ENCODE results near the gene P2RY8. TPM values are rescaled to one million over a fixed set of nuclear protein-coding genes. Genes with fewer than 3 reads are reported as not detected.

Gene P2RY8
- total RNA-seq, 1 experiment from 2014 or later, result 0.37 TPM

DNA sequence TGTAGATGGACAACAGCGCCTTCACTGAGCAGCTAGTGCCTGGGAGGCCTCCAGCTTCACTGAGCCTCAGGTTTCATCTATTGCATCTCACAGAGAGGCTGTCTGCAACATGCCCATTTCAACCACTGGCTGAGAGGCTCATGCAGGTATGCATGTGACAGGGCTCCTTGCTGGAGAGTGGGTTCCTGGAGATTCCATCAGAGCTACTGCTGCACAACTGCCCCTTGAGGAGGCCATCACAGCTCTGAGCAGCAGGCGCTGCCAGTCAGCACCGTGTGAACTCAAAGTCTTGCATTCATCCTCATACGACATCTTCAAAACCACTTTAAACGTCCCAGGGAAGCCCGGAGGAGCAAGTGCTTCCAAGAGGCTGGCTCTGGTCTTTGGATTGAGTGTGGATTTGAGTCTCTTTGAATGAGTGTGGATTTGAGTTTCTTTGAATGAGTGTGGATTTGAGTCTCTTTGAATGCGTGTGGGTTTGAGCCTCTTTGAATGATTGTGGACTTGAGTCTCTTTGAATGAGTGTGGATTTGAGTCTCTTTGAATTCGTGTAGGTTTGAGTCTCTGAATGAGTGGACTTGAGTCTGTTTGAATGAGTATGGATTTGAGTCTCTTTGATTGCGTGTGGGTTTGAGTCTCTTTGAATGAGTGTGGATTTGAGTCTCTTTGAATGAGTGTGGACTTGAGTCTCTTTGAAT lies 8.7 kb downstream of the P2RY8 start:
- no peaks in the 10 kb centered on the region for H3K27me3 Mint-ChIP-seq (ENCODE audit: low read depth)
- H3K27ac Mint-ChIP-seq, result no peak overlapping the region
- TF ChIP-seq CBFB (CRISPR knock-in tag; IDR thresholded peaks at IDR 0.05; ENCODE audit: low read depth), result no peak
- no peak for TF ChIP-seq ATF1 (CRISPR knock-in tag; IDR thresholded peaks at IDR 0.05)
- no peak for TF ChIP-seq JAZF1 (CRISPR knock-in tag; IDR thresholded peaks at IDR 0.05)
- TF ChIP-seq, protein P1, sequence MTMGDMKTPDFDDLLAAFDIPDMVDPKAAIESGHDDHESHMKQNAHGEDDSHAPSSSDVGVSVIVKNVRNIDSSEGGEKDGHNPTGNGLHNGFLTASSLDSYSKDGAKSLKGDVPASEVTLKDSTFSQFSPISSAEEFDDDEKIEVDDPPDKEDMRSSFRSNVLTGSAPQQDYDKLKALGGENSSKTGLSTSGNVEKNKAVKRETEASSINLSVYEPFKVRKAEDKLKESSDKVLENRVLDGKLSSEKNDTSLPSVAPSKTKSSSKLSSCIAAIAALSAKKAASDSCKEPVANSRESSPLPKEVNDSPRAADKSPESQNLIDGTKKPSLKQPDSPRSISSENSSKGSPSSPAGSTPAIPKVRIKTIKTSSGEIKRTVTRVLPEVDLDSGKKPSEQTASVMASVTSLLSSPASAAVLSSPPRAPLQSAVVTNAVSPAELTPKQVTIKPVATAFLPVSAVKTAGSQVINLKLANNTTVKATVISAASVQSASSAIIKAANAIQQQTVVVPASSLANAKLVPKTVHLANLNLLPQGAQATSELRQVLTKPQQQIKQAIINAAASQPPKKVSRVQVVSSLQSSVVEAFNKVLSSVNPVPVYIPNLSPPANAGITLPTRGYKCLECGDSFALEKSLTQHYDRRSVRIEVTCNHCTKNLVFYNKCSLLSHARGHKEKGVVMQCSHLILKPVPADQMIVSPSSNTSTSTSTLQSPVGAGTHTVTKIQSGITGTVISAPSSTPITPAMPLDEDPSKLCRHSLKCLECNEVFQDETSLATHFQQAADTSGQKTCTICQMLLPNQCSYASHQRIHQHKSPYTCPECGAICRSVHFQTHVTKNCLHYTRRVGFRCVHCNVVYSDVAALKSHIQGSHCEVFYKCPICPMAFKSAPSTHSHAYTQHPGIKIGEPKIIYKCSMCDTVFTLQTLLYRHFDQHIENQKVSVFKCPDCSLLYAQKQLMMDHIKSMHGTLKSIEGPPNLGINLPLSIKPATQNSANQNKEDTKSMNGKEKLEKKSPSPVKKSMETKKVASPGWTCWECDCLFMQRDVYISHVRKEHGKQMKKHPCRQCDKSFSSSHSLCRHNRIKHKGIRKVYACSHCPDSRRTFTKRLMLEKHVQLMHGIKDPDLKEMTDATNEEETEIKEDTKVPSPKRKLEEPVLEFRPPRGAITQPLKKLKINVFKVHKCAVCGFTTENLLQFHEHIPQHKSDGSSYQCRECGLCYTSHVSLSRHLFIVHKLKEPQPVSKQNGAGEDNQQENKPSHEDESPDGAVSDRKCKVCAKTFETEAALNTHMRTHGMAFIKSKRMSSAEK (CRISPR knock-in tag; IDR thresholded peaks at IDR 0.05; ENCODE audit: borderline replicate concordance), result no peak
- TF ChIP-seq SMAD4 (CRISPR knock-in tag; IDR thresholded peaks at IDR 0.05), result no peak
- TF ChIP-seq, protein P2, sequence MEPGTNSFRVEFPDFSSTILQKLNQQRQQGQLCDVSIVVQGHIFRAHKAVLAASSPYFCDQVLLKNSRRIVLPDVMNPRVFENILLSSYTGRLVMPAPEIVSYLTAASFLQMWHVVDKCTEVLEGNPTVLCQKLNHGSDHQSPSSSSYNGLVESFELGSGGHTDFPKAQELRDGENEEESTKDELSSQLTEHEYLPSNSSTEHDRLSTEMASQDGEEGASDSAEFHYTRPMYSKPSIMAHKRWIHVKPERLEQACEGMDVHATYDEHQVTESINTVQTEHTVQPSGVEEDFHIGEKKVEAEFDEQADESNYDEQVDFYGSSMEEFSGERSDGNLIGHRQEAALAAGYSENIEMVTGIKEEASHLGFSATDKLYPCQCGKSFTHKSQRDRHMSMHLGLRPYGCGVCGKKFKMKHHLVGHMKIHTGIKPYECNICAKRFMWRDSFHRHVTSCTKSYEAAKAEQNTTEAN (CRISPR knock-in tag; IDR thresholded peaks at IDR 0.05), result no peak
- TF ChIP-seq FOXK1 (CRISPR knock-in tag; IDR thresholded peaks at IDR 0.05), result no peak
- no peak for TF ChIP-seq ZNF423 (CRISPR knock-in tag; IDR thresholded peaks at IDR 0.05)
- TF ChIP-seq, protein P3, sequence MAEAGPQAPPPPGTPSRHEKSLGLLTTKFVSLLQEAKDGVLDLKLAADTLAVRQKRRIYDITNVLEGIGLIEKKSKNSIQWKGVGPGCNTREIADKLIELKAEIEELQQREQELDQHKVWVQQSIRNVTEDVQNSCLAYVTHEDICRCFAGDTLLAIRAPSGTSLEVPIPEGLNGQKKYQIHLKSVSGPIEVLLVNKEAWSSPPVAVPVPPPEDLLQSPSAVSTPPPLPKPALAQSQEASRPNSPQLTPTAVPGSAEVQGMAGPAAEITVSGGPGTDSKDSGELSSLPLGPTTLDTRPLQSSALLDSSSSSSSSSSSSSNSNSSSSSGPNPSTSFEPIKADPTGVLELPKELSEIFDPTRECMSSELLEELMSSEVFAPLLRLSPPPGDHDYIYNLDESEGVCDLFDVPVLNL (CRISPR knock-in tag; IDR thresholded peaks at IDR 0.05; ENCODE audit: borderline replicate concordance, low read depth), result no peak
- no peak for TF ChIP-seq ELF4 (CRISPR knock-in tag; IDR thresholded peaks at IDR 0.05; ENCODE audit: low read depth)
- TF ChIP-seq, protein P4, sequence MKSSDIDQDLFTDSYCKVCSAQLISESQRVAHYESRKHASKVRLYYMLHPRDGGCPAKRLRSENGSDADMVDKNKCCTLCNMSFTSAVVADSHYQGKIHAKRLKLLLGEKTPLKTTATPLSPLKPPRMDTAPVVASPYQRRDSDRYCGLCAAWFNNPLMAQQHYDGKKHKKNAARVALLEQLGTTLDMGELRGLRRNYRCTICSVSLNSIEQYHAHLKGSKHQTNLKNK (CRISPR knock-in tag; IDR thresholded peaks at IDR 0.05), result no peak
- TF ChIP-seq CREM (CRISPR knock-in tag; IDR thresholded peaks at IDR 0.05), result no peak
- no peak for TF ChIP-seq ZNF138 (CRISPR knock-in tag; conservative IDR thresholded peaks at IDR 0.05)
- TF ChIP-seq, protein P5, sequence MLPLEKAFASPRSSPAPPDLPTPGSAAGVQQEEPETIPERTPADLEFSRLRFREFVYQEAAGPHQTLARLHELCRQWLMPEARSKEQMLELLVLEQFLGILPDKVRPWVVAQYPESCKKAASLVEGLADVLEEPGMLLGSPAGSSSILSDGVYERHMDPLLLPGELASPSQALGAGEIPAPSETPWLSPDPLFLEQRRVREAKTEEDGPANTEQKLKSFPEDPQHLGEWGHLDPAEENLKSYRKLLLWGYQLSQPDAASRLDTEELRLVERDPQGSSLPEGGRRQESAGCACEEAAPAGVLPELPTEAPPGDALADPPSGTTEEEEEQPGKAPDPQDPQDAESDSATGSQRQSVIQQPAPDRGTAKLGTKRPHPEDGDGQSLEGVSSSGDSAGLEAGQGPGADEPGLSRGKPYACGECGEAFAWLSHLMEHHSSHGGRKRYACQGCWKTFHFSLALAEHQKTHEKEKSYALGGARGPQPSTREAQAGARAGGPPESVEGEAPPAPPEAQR (CRISPR knock-in tag; IDR thresholded peaks at IDR 0.05), result no peak
- TF ChIP-seq ZNF219 (CRISPR knock-in tag; IDR thresholded peaks at IDR 0.05; ENCODE audit: borderline replicate concordance), result no peak
- TF ChIP-seq, protein P6, sequence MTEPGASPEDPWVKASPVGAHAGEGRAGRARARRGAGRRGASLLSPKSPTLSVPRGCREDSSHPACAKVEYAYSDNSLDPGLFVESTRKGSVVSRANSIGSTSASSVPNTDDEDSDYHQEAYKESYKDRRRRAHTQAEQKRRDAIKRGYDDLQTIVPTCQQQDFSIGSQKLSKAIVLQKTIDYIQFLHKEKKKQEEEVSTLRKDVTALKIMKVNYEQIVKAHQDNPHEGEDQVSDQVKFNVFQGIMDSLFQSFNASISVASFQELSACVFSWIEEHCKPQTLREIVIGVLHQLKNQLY (CRISPR knock-in tag; IDR thresholded peaks at IDR 0.05), result no peak
- TF ChIP-seq, protein P7, sequence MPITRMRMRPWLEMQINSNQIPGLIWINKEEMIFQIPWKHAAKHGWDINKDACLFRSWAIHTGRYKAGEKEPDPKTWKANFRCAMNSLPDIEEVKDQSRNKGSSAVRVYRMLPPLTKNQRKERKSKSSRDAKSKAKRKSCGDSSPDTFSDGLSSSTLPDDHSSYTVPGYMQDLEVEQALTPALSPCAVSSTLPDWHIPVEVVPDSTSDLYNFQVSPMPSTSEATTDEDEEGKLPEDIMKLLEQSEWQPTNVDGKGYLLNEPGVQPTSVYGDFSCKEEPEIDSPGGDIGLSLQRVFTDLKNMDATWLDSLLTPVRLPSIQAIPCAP (CRISPR knock-in tag; IDR thresholded peaks at IDR 0.05), result no peak
- TF ChIP-seq, protein P8, sequence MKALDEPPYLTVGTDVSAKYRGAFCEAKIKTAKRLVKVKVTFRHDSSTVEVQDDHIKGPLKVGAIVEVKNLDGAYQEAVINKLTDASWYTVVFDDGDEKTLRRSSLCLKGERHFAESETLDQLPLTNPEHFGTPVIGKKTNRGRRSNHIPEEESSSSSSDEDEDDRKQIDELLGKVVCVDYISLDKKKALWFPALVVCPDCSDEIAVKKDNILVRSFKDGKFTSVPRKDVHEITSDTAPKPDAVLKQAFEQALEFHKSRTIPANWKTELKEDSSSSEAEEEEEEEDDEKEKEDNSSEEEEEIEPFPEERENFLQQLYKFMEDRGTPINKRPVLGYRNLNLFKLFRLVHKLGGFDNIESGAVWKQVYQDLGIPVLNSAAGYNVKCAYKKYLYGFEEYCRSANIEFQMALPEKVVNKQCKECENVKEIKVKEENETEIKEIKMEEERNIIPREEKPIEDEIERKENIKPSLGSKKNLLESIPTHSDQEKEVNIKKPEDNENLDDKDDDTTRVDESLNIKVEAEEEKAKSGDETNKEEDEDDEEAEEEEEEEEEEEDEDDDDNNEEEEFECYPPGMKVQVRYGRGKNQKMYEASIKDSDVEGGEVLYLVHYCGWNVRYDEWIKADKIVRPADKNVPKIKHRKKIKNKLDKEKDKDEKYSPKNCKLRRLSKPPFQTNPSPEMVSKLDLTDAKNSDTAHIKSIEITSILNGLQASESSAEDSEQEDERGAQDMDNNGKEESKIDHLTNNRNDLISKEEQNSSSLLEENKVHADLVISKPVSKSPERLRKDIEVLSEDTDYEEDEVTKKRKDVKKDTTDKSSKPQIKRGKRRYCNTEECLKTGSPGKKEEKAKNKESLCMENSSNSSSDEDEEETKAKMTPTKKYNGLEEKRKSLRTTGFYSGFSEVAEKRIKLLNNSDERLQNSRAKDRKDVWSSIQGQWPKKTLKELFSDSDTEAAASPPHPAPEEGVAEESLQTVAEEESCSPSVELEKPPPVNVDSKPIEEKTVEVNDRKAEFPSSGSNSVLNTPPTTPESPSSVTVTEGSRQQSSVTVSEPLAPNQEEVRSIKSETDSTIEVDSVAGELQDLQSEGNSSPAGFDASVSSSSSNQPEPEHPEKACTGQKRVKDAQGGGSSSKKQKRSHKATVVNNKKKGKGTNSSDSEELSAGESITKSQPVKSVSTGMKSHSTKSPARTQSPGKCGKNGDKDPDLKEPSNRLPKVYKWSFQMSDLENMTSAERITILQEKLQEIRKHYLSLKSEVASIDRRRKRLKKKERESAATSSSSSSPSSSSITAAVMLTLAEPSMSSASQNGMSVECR (CRISPR knock-in tag; IDR thresholded peaks at IDR 0.05; ENCODE audit: borderline replicate concordance), result no peak
- TF ChIP-seq CREB1 (CRISPR knock-in tag; IDR thresholded peaks at IDR 0.05), result no peak

More for the DNA sequence above, 8.7 kb downstream of the P2RY8 start:
- ATAC-seq, result no peak
- H3K36me3 Mint-ChIP-seq, result no peaks in the 10 kb centered on the region
- no peaks in the 10 kb centered on the region for H3K9me3 Mint-ChIP-seq
- H3K4me3 Mint-ChIP-seq, result no peak overlapping the region
- POLR2A ChIA-PET, result no interaction called here
- CTCF ChIA-PET, result no interaction called here
- no peak for DNase-seq (ENCODE audit: low spot score)
- H3K4me1 Mint-ChIP-seq, result no peaks in the 10 kb centered on the region
